HG03103 (cell line): ENCODE data around the gene CDC37L1.
"Not testable (repeated sequence)": the region's sequence is repeated elsewhere in the genome, so short reads cannot be mapped to it uniquely, and the experiment has no call there.

ENCODE experiments used
- ATAC-seq: cut with Tn5 transposase; IDR thresholded peaks from one replicate; pipeline ENCODE4 v1.9.1; 2021; ENCODE audit warnings: low read depth; ENCODE audit not compliant: unreplicated experiment

The CDC37L1 gene

GRCh38 chr9:4679268-4680172 is at the start of gene CDC37L1:
Gene CDC37L1 (plus strand): TSS chr9:4679569. CDS start chr9:4679768, 199 bp downstream.
- peak; percentile 93 for ATAC-seq

DNA sequence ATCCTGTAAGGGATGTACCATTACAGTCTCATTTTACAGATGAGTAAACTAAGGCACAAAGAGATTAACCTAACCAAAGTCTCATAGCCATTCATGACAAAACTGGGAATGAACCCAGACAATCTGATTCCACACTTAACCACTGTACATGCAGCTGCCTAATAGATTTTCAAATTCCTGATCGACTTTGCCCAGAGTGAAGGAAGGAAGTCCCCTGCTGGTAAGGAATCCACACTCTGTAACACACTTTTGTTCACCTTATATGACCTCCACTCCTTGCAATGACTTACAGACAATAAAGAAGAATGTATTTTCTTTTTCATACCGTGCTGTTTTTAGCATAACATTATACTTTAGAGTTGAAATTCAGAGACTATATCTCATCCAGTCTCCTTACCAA is 48.5 kb upstream of the CDC37L1 start:
- no peak for ATAC-seq

DNA sequence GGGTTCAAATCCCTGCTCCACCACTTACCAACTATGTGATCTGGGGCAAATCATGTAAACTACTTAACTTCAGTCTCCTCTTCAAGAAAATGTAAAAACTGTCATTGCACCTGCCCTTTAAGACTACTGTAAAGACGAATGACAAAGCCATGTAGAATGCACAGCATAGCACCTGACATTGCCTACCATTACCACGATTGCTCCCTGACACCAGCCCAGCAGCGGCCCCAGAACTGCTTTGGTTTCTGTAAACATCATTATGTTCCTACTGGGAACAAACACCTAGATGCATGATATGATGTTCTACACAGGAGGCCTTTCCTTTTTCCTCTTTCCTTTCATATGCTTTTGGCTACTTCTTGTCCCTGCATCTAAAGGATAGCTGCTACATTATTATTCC is 40.4 kb upstream of the CDC37L1 start:
- no peak for ATAC-seq

- ATAC-seq: no peak
These were observed 39.9 kb upstream of the CDC37L1 start for GRCh38 chr9:4639420-4639819.

- no peak for ATAC-seq
These were observed 39.3 kb upstream of the CDC37L1 start for GRCh38 chr9:4640027-4640426.

DNA sequence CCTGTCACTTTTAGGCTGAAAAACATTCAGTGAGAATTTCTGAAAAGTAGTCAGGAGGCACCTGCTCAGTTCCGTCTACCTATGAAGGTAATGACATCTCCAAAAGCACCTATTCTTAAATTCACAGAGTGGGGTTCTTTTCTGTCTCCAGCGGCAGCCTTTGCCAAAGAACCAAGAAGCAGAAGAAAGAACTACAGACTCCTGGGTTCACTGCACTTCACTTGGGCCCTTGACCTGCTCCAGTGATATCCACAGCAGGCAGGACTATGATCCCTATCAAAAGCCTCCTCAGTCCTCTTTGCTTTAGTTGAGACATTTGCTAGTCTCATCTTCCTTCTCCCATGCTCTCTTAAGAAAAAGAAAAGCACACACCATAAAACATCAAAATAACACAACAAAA is 37.0 kb upstream of the CDC37L1 start:
- no peak for ATAC-seq

- ATAC-seq: no peak
These were observed 25.3 kb upstream of the CDC37L1 start for GRCh38 chr9:4654084-4654483.

- ATAC-seq: no peak
These were observed 24.8 kb upstream of the CDC37L1 start for GRCh38 chr9:4654538-4654937.

GRCh38 chr9:4656196-4656595 is 23.2 kb upstream of the CDC37L1 start:
- ATAC-seq: not testable (repeated sequence)

DNA sequence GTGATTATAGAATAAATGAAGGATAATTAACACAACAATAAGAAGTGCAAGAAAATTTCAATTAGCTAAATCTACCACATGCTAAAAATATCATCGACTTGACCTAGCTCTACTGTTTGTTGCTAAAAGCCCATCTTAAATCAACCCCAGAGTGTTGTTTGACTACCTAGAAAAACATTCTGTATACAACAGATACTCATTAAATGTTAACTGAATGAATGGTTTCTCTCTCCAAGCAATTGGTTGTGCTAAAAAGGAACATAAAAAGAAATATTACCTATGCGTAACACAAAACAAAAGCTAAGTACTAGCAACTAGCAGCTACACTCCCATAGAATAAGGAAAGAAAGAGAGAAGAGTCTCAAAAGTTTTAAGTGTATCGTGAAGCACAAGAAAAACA is 22.7 kb upstream of the CDC37L1 start:
- ATAC-seq: no peak

- ATAC-seq: no peak
These were observed 21.8 kb upstream of the CDC37L1 start for GRCh38 chr9:4657426-4658159.

GRCh38 chr9:4660665-4661064 is 18.7 kb upstream of the CDC37L1 start:
- ATAC-seq: not testable (repeated sequence)

GRCh38 chr9:4661165-4661564 is 18.2 kb upstream of the CDC37L1 start:
- ATAC-seq: no peak

DNA sequence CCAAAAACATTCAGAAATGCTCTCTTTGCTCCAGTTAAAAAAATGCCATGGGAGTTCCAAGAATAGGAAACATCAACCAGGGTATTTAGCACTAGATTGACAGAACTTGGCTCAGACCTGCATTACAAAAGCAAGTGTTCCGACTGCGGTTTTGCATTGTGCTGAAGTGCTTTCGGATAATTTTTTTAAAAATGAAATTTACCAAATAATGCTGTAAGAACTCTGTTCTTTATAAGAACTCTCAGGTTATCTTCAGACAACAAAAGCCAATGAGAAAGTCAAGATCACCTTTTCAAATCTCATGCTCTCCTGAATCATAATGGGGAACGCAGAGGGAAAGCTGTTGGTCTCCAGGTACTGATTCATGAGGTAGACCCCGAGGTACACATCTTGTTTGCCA is 17.8 kb upstream of the CDC37L1 start:
- no peak for ATAC-seq

GRCh38 chr9:4662108-4662988 is 17.0 kb upstream of the CDC37L1 start, which contains the start of gene PLPP6:
Gene PLPP6 (plus strand): TSS chr9:4662294. CDS start chr9:4662376, 82 bp downstream.
- peak; percentile 77 for ATAC-seq

GRCh38 chr9:4662989-4663792 is 16.2 kb upstream of the CDC37L1 start:
- no peak for ATAC-seq

GRCh38 chr9:4663956-4664355 is 15.4 kb upstream of the CDC37L1 start:
- ATAC-seq: no peak

DNA sequence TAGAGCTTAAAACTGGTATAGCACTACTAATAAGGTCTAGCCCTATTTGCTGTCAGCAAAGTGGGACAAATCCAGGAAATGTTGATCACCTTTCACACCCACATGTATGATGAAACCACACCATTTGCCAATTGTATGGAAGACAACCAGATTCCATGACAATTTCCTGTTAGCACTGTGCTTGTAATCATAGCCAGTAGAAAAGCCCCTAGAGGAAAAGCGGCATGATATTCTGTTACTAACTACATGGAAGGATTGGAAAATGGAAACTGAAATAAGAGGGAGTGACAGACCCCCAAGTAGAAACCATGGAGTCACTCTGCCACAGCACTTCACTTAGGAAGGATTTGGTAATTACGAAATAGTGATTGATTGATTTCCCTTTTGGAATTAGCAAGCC is 14.0 kb upstream of the CDC37L1 start:
- no peak for ATAC-seq

- no peak for ATAC-seq
These were observed 13.2 kb upstream of the CDC37L1 start, which contains the start of gene SPATA6L for GRCh38 chr9:4666042-4666699. Gene SPATA6L (minus strand): TSS chr9:4666480. CDS start chr9:4666250, 230 bp downstream.
